HG03045 (cell line): ENCODE measurements around the gene NUP62.
A peak's percentile ranks its signal among the peaks of the same experiment; 100 is the strongest.
"Not testable (repeated sequence)": the region's sequence is repeated elsewhere in the genome, so short reads cannot be mapped to it uniquely, and the experiment has no call there.

ENCODE experiments used
- ATAC-seq: cut with Tn5 transposase; IDR thresholded peaks from one replicate; pipeline ENCODE4 v1.9.1; 2021; ENCODE audit warnings: mild to moderate bottlenecking, moderate library complexity; ENCODE audit not compliant: unreplicated experiment

Gene NUP62

DNA sequence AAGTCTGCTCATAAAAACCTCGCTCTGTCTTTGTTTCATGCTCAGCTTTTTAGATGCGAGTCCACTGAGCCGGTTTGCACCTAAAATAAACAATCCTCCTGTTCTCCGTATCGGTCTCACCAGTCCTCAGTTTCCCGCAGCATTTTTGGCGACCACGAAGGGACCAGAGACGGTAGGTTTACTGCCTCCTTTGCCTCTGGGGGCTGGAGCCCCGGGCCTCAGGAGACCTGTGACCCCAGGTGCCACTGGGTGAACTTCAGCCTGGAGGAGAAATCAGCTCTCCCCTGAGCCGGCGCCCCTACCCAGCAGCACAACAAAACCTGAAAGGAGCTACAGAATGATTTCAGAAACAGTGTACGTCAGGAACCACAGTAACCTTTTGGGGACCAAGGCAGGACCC is 23.6 kb upstream of the NUP62 start:
- ATAC-seq = no peak

DNA sequence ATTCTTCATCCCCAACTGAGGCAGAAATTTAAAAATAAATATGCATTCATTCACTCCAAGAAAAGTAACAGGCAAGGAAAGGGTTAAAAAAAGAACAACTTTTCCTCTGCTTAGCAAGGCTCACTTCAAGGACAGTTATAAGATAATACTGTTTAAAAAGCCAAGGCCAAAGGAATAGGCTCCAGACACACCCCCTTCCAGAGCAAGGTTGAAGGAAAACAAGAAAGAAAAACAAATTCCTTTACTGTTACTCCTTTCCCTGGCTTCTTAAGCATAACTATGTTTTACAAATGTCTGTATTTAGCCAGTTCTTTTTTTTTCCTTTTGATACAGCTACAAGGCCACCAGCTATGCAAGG is 23.2 kb upstream of the NUP62 start:
- ATAC-seq = no peak

DNA sequence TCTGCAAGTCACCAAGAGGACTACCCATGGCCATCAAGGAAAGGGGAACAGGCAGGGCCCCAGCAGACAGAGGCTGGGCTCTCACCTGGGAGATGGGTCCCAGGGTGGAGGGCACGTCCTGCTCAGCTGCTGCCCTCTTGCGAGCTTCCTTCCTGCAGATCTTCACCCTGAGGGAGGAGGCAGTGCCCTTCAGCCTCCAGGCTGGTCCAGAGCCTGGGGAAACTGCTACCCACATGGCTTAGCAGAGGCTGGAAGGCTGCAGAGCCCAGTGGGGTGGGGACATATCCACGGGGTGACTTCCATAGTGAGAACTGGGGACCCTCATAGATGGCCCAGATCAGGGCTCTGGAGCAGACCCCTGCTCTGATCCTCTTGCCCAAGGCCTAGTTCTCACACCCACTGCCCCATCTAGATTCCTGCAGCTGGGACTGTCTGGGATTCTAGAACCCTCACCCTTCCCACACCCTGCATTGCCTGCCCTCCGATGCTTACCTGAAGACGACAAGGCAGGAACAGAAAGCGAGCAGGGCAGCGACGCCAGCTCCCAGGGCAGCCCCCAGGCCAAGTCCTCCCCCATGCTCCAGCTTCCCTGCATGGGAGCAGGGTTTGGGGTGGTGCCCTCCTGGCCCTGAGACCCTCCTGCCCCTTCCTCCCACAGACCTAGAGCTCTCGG is 22.6 kb upstream of the NUP62 start:
- ATAC-seq = no peak

DNA sequence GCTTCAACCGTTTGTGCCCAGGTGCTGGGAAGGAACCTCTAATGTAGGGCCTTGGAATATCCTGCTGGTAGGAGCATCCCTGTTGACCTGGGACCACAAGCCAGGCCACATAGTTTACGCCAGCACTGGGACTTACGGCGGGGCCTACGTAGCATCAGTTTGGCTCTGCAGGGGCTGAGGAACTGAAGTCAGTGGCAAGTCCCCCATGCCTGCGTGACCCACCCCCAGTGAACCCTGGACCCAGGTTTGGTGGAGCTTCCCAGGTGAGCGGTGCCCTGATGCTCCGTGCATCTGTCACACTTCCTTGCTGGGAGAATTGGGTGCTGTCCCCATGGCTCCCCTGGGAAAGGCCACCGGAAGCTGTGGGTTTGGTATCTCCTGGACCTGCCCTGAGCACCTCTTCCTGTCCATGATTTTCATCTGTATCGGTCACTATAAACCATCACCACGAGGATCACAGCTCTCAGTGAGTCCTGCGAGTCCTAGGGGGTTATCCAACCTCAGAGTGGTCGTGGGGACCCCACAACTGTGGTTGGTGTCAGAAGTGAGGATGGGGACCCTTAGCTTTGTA is 21.7 kb upstream of the NUP62 start:
- ATAC-seq = no peak

DNA sequence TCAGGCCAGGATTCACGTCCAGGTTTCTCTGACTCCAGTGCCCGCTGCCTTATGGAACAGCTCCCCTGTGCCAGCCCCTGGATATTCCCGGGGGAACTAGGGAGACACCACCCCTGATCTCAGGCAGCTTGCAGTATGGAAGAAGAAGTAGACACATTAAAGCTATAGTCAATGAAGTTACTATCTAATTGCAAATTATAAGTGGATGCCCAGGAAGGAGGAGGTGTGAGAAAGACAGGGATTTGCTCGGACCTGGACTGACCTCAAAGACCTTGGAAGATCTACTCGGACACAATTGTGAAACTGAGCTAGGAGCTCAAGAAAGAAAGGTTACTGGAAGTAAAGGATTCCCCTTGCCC is 21.3 kb upstream of the NUP62 start:
- ATAC-seq = no peak

DNA sequence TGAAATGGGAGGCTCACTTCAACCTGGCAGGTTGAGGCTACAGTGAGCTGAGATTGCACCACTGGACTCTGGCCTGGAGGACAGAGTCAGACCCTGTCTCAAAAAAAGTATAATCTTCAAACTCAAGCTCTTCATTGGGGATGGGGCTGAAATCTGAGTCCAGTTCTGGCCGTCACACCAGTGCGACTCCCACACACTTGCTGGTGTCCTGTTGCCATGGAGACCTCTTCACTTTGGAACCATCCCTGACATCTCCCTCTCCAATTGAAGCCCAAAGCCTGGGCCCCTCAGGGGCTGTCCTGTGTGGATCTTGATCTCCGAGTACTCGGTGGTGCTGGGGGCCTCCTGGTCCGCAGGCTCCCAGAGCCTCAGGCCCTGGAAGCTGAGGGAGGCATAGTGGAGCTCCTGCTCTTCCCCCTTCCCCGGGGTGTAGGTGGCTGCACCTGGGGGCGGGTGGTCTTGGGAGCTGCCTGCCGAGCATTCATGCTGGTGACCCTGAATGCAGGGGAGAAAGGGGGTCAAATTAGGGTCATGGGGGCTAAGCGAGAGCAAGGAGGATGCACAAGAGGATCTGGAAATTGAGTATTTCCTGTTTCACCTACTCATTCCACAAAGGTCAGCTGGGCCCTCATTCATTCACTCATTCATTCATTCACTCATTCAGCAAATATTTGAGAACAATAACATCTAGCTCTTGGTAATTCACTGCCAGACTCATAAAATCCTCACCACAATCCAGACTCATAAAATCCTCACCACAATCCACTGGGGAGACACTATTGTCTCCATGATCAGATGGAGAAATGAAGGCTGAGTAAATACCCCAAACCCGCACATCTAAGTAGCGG is 20.7 kb upstream of the NUP62 start:
- no peak for ATAC-seq

DNA sequence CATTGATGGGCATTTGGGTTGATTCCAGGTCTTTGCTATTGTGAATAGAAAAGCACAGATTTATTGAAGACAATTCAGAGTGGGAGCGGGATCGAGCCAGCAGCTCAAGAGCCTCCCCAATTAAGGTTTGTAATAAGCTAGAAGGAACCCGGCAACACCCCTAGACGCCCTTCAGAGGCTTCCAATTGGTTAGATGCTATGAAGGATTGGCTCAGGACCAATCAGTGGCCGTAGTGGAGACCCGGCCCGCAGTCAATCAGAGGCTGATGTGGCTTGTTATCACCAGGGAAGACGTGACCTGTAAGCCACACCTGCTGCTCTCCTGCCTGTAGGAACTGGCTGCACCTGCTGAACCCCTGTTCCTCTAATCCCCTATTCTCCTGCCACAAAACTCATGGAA is 17.1 kb upstream of the NUP62 start:
- no peak for ATAC-seq

DNA sequence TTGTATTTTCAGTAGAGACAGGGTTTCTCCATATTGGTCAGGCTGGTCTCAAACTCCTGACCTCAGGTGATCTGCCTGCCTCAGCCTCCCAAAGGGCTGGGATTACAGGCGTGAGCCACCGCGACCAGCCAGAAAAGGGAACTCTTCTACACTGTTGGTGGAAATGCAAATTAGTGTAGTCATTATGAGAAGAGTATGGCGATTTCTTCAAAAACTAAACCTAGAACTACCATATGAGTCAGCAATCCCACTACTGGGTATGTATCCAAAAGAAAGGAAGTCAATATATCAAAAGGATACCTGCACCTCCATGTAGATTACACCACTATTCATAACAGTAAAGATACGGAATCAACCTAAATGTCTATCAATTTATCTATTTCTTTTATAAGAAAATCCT is 15.3 kb upstream of the NUP62 start:
- not testable (repeated sequence) for ATAC-seq

DNA sequence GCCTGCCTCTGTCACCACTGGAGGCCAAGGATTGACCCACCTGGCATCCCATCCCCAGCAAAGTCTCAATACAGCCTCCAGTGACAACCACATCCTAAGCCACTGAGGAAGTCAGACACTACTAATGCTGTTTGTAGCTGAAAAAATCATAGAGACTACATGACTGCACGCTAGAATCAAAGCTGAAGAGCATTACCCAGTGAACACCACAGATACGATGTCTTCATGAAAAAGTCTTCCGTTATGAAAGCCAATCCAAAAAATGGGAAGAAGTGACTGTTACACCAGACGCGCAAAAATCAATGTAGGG is 11.1 kb upstream of the NUP62 start:
- no peak for ATAC-seq

DNA sequence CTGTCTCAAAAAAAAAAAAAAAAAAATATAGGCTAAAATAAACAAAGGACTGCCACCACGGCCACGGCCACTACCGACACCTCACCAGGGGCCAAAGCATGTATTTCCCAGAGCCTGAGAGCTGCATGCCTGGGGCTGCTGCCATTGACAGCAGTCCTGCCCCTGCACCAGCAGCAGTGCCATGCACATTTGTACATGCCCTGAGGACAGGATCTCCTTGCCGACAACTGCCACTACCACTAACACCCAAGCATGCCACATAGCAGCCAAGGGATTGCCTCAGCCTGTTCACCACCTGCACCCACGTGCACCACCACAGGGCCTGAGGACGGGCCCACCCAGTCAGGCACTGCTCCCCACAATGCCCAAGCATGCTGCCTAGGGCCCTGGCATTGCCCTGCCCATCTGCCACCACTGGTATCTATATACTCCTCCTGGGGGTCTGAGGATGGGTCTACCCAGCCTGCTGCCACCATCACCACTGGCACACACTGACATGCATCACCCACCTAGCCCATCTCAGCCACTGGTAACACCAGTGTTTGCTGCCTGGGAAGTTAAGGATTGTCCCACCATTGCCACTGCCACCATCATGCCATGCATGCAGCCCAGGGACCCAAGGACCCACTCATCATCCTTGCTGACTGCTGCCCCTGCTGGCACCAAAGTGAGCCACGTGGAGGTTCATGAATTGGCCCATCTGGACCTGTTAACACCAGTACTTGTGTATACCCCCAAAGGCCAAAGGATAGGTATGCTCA is 10.6 kb upstream of the NUP62 start:
- ATAC-seq = no peak

DNA sequence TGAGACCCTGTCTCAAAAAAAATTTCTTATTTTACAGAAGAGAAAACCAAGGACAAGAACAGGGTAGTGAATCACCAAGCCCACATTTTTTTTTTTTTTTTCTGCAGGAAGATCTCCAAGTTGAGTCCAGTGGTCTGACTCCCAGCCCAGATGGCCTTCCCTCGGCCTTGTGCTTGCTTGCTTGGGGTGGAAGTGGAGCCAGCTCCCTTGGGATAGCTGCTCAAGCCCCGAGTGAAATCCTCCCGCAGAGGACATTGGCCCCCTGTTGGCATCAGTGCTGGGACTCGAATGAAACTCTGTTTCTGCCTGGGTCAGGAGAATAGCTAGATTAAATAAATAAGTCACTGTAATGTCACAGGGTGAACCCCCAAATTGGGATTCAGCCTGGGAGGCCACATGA is 9.4 kb upstream of the NUP62 start:
- no peak for ATAC-seq

DNA sequence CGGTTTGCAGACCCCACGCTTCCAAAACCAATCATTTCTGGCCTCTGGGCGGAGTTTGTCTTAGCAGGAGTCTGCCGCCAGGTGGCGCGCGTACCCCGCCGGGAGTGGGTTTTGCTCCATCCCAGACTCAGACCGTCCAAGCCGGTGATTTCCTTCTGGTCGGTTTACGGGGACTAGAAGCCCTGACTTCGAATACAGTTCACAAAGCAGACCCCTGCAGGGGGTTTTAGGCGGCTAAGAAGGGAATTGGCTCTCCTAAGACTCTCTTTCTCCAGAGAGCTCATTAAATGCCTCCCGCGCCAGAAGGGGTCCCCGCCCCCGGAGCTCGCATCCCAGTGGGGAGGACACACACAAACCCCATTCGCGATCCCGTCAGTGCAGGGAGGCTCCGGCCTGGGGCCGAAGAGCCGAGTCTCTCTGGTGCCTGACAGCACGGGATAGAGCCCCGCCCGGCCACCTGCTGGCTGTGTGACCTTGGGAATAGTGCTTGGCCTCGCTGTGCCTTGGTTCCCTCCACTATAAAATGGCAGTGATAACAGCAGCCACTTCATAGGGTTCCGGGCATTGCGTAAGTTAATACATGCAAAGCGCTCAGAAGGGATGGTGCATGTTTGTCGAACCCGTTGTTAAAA is 8.6 kb upstream of the NUP62 start:
- ATAC-seq = no peak

DNA sequence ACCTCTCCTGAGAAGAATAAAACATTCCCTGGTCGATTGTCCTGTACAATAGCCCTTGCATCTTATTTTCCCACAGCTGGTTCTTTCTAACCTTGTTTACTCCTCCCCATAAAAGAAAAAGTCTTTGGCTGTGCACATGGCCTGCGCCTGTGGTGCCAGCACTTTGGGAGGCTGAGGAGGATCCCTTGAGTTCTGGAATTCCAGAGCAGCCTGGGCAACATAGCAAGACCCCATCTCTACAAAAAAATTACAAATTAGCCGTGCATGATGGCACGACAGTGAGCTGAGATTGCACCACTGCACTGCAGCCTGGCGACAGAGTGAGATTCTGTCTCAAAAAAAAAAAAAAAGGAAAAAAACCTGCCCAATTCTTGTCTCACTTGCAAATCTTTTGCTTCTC is 7.2 kb upstream of the NUP62 start:
- no peak for ATAC-seq

DNA sequence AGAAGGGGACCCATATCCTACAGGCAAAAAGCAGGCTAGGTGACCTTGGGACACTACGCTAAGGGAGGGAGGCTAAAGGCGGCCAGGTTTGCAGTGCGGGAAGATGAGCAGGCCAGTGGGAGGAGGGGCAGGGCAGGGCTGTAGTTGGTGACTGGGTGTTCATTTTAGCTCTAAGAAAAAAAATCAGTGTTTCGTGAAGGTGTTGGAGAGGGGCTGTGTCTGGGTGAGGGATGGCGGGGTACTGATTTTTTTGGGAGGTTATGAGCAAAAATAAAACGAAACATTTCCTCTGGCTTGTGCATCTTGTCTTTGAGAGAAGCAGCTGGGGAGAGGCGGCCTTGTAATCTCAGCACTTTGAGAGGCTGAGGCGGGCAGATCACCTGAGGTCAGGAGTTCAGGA is 4.3 kb upstream of the NUP62 start:
- no peak for ATAC-seq

DNA sequence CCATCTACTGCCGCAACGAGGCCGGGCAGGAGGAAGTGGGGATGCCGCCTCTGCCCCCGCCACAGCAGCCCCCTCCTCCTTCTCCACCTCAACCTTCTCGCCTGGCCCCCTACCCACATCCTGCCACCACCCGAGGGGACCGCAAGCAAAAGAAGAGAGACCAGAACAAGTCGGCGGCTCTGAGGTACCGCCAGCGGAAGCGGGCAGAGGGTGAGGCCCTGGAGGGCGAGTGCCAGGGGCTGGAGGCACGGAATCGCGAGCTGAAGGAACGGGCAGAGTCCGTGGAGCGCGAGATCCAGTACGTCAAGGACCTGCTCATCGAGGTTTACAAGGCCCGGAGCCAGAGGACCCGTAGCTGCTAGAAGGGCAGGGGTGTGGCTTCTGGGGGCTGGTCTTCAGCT is 3.4 kb upstream of the NUP62 start:
- ATAC-seq = no peak

DNA sequence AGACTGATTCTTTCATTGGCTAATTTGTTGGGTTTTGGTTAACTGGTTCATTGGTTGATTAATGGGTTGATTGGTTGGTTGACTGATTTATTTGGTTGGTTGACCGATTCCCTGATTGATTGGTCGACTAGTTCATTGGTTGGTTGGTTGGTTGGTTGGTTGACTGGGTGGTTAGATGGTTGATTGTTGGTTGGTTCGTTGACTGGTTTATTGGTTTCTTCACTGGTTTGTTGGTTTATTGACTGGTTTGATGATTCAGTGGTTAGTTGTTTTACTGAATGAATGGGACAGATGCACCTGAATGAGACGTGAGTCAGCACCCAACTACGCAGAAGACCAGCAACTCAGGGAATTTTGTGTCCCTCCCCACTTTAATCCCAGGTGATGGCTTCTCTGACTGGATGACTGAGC is 2.7 kb upstream of the NUP62 start:
- no peak for ATAC-seq

DNA sequence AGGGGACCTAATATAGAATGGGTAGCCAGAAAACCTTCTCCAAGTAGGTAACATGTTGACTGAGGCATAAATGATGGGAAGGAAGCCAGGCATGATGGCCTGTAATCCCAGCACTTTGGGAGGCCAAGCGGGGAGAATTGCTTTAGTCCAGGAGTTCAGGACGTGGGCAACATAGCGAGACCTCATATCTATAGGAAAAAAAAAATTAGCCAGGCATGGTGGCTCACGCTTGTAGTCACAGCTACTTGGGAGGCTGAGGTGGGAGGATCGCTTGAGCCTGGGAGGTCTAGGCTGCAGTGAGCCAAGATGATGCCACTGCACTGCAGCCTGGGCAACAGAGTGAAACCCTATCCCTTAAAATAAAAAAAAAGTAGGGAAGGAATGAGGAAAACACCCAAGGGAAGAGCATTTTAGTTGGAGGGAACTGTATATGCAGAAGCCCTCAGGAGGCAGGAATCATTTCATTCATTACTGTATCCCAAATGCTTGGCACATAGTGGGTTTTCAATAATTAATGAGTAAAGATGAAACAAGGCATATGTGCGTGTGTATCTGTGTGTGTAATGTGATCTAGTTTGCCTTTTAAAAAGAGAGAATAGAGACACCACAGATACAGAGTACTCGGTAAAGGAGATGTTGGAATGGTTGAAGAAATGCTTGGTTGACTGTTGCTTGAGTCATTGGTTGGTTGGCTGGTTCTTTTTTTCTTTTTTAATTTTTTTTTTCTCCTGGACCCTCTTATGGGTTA is 2.2 kb upstream of the NUP62 start:
- no peak for ATAC-seq

DNA sequence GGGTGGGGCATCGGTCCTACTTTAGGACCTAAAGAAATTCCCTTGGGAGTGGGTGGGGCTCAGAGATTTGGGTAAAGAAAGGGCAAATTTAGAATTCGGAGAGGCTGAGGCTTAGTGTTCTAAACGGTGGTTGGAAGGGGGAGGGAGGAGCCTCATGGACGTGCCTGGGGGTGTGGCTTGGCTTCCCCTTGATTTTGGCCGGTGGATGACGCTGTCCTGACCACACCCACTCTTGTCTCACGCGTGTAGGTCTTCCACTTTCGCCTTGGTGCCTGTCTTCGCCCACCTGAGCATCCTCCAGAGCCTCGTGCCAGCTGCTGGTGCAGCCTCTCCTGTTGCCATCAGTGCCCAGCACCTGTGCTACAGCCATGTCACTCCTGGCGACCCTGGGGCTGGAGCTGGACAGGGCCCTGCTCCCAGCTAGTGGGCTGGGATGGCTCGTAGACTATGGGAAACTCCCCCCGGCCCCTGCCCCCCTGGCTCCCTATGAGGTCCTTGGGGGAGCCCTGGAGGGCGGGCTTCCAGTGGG is 1.2 kb upstream of the NUP62 start:
- no peak for ATAC-seq

DNA sequence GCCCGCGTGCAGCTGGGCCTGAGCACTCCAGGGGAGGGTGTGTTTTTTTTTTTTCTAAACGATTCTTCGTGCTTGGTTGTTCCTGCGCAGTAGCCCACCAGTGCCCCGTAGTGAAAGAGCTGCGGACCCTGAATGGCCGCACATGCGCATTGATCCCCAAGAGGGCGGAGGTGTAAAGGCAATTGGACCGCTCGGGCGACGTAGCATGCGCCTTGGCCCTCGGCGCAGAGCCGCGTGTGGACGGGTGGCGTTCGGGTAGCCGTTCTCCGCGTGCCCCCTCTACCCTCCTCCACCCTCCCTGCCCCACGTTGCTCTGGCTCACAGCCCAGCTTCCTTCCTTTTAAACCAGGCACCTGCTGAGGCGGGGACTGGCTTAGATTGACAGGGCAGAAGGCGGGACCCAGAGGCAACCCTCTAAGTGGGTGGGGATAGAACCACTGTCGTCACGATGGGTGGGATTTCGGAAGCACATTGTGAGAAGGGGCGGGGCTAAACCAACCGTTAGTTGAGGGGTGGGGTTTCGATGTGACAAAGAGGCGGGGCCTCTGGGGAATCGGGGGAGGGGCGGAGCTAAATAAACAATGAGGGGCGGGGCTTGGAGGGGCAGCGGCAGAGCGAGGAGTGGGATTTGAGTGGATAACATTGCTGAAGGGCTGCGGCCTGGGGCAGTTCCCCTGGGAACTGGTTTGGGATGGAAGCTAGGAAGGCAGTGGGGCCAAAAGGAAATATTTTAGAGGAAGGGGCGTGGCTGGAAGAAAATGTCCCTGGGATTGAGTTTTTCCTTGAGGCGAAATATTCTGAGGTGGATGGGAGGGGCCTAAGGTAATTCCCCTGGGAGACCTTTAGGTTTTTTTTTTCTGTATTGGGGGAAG is 543 bp upstream of the NUP62 start:
- ATAC-seq = peak; percentile 65
